Hematopoietic multipotent progenitor cell treated with erythropoietin and hydrocortisone succinate and interleukin-3 and kit ligand, for 8 days (in vitro differentiated cells): Measurements from ENCODE around the gene FMN1.

Experiments used
- DNase-seq: peaks from one replicate; pipeline ENCODE4 v3.0.0-alpha.2; 2015

FMN1 gene

GRCh38 chr15:33115191-33115861 is 79.2 kb downstream of the FMN1 start:
- no peak for DNase-seq

- no peak for DNase-seq
These were observed 80.2 kb downstream of the FMN1 start for GRCh38 chr15:33114374-33114717.

- peak; percentile 7 for DNase-seq
These were observed 80.7 kb downstream of the FMN1 start for GRCh38 chr15:33113666-33114373.

GRCh38 chr15:33112541-33113105 is 81.9 kb downstream of the FMN1 start:
- DNase-seq: no peak

DNA sequence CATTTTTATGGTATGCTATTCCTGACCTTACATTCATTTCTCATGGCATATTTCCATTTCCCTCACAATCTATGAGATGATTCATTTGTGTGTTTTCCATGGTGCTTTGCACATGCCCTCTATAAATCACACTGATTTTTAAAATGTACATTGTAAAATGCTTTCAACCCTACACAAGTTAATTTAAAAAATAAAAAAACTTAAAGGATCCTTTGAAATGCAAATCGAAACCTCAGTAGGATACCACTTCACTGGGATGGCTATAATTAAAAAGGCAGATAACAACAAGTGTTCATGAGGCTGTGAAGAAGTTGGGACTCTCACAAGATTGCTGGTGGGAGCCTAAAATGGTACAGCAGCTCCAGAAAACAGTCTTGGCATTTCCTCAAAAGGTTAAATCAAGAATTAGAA is 83.5 kb downstream of the FMN1 start:
- DNase-seq: no peak

DNA sequence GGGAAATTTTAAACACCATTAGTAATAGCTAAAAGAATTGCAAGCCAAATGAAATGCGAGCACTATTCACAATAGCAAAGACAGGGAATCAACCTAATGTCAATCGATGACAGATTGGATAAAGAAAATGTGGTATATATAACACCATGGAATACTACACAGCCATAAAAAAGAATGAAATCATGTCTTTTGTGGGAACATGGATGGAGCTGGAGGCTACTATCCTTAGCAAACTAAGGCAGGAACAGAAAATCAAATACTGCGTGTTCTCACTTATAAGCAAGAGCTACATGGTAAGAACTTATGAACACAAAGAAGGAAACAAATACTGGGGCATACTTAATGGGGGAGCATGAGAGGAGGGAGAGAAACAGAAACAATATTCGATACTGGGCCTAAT is 85.2 kb downstream of the FMN1 start:
- no peak for DNase-seq

DNA sequence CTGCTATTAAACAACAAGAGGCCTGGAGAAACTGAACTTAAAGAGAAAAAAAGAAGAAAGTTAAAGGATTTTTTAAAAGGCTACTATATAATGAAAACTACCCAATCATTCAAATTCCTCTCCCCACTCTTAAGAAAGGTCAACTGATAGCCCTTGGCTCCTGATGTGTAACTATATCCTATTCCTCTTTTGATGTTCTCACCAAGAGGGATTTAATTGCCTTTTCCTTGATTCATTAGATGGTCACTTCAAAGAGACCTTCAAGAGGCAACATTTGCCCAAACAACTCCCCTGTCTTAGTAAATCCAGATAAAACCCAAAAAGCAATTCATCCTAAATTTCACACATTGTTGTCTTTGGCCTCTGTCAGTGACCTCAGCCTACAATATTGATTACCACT is 86.0 kb downstream of the FMN1 start:
- DNase-seq: no peak

- DNase-seq: no peak
These were observed 86.6 kb downstream of the FMN1 start for GRCh38 chr15:33107950-33108349.

- peak; percentile 11 for DNase-seq
These were observed 90.3 kb downstream of the FMN1 start for GRCh38 chr15:33104212-33104611.

- no peak for DNase-seq
These were observed 93.5 kb downstream of the FMN1 start for GRCh38 chr15:33101036-33101435.

DNA sequence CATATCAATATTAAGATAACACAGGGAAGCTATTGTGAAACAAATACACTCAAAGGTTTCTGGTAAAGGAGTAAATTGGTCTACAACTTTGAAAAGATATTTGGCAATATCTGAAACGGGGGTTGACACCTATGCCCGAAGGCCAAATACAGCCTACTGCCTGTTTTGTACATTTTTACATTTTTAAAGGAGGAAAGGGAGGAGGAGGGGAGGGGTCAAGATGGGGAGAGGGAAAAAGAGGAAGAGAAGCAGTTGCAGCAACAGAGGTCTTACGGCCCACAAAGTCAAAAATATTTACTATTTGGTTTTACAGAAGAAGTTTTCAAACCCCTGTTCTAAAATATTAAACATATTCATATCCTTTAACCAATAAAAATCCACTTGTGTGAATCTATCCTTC is 94.2 kb downstream of the FMN1 start:
- no peak for DNase-seq

DNA sequence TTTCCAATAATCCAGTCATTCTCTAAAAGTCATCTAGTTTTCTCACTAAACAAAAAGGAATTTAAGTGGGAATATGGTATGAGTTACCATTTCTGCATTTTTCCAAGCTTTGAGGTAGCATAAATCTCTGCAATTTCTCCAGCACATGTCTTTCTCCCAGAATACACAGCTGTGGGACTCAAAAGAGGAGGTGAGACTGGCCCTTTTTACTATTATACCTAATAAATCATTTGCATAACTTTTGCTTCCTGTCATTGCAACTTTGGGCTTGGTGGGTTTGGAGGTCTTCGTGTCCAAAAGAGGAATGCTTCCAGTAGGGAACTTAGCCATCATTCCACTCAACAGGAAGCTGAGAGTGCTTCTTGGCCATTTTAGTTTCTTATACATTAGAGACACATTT is 94.8 kb downstream of the FMN1 start:
- no peak for DNase-seq

DNA sequence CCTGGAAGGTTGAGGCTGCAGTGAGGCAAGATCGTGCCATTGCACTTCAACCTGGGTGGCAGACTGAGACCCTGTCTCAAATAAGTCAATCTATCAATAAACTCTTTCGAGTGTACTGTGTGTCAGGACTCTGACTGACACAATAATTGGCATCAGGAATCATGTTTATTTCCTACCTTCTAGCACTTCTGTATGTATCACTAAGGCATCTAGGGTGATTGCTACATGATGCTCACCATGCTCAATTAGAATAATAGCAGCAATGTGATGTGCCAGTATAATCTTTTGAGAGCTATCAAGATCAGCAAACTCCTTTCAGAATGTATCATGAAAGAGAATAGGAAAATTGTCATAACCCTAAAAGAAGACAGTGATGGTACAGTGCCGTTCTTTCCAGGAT is 95.3 kb downstream of the FMN1 start:
- no peak for DNase-seq

DNA sequence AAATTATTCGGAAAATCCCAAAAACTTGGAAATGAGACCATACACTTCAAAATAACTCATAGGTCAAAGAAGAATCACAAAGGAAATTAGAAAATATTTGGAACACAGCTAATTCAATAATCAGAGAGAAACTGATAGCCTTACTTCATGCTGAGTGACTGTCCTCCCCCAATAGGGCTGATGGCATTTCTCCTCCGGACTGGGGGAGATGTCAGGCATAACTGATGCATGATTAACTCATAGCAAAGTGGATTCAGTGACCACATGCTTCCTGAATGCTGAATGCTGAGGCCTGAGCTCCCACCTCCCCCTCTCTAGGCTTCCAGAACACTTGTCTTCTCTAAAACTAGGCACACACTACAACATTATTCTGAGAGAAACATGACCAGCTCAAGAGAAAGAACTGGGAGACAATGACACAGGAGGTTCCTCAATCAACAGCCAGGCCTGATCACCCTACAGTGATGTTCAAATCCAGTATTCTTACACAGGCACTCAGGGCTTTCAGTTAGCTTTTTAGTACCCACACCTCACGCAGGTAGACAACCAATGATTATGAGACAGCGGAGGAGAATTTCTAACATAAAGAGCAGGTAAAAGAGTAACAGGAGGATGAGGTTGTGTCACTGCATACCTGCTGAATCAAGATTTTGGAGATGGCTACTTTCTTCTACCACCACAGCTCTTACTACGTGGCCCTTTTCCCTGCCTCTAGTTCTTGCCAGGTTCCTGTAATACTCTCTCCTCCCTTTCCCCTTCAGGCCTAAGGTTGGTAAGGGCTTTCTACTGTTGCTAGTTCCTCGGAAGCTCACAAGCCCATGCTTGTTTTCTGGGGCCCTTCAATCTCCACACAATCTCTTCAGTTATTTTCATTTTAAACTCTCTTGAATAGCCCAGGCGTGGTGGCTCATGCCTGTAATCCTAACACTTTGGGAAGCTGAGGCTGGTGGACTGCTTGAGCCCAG is 96.1 kb downstream of the FMN1 start:
- DNase-seq: no peak

DNA sequence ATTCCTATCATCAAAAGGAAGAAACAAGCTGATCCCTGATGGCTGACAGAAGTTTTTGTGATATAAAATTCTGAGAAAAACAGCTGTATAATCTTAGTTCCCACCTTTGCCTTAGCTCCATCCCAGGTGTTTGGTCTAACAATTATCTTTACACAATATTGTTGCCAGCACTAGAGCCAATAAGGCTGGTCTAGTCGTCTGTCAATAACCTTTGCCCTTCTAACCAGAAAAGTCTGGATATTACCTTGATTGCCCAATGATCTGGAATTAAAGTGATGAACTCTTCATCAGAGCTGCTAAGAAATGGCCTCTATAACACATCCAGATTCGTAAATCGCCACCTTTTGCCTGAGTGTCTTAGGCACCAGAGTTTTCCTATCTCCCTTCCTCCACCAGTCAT is 98.4 kb downstream of the FMN1 start:
- DNase-seq: no peak

- no peak for DNase-seq
These were observed 98.9 kb downstream of the FMN1 start for GRCh38 chr15:33095641-33096040.

- no peak for DNase-seq
These were observed 100.2 kb downstream of the FMN1 start for GRCh38 chr15:33094336-33094735.

DNA sequence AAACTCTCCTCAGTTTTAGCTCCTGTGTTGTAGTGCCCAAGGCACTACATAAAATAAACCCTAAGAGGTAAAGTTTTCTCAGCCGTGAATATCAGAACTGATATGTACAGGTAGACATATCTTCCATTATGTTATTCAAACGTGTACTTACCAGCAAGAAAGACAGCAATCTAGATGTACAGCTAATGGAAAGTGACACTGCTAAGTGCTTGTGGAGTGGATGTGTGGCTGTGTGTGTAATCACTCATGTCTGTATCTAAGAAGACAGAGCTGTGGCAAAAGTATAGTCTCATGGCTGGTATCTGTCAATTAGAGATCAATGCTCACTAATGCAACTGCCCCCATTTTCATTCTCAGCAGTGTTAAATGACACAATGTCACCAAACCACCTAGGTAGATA is 101.3 kb downstream of the FMN1 start:
- no peak for DNase-seq

DNA sequence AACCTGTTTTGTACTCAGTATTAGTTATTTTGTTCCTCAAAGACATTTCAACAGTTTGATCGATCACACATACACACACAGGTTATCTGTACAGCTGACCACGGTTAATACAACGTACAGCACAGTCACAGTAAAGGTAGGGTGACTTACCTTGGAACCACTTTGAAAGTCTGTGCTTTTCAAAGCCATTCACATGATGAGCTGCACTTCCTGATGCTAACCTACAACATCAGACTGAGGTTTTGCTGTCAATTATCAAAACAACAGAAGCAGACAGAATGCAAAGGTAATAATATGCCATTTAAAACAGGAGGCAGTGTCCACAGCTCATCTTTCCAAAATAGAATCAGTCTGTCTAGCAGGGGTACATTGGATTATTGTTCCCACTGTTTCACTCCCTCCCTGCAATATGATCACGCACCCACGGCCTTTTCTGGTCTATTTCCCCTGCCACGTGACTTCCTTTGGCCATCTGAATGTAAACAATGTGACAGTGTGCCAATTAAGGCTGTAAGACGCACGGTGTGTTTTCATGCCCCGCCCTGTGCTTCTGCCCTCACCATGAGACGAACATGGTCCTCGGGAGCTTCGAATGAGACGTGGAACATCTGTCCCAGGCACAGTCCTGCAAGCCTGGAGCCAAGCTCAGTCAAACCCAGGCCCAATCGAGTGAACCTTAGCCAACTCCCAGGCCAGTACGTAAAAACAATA is 102.4 kb downstream of the FMN1 start:
- no peak for DNase-seq

GRCh38 chr15:33089878-33090757 is 104.4 kb downstream of the FMN1 start:
- DNase-seq: peak; percentile 6

GRCh38 chr15:33089165-33089877 is 105.2 kb downstream of the FMN1 start:
- DNase-seq: no peak
